ENCODE data around the gene OR10AD1.
"Not testable (repeated sequence)": the region's sequence is repeated elsewhere in the genome, so short reads cannot be mapped to it uniquely, and the experiment has no call there.

OR10AD1 gene

GRCh38 chr12:48157889-48158370 lies 45.2 kb downstream of the OR10AD1 start:
- no peak for DNase-seq

GRCh38 chr12:48157018-48157888 lies 45.8 kb downstream of the OR10AD1 start, which contains the start of gene ASB8:
Gene ASB8, minus strand, starts transcription at chr12:48157515. Its CDS starts 4,019 bp downstream, at chr12:48153496.
- DNase-seq = peak; percentile 97

DNA sequence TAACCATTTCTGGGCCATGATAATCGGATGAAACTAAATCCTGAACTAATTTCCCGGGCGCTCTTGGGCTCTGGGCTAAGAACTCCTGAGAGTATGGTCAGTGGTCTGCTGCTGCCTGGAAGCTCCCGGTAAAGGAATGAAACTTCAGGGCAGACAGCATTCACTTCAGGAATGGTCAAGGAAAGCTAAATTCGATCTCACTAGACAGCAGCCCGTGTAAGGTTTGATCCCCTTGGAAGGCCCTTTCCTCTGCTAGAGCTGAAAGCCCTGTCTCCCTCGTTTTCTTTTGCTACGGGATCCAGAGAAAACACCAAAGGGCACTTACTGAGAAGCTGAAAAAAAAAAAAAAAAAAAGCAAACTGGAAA lies 46.5 kb downstream of the OR10AD1 start:
- DNase-seq = no peak

- DNase-seq = not testable (repeated sequence)
Measured at GRCh38 chr12:48155786-48156185, 47.3 kb downstream of the OR10AD1 start.

All from fibroblast of skin of abdomen (primary cell).